Stimulated activated CD4-positive, alpha-beta T cell treated with anti-CD3 and anti-CD28 coated beads, TNF-alpha, amount 100 ng/mL, for 24 hours (primary cell): ENCODE measurements around the gene ANO6.
"Not testable (repeated sequence)": the region's sequence is repeated elsewhere in the genome, so short reads cannot be mapped to it uniquely, and the experiment has no call there.

Source experiments
- DNase-seq, 3 experiments: peaks; one replicate each; pipeline ENCODE4 v3.0.0-alpha.2; 2020; ENCODE audit warnings: low read depth in 3 of 3

The ANO6 gene

GRCh38 chr12:45215419-45216229, at the start of gene ANO6:
Gene ANO6 (plus strand): TSS chr12:45216095. CDS start chr12:45216322, 227 bp downstream.
- DNase-seq = peak; percentile 71 to 80 (median 75)

- DNase-seq = no peak
Measured at GRCh38 chr12:45168976-45169375, 46.9 kb upstream of the ANO6 start.

GRCh38 chr12:45170456-45171042, 45.3 kb upstream of the ANO6 start:
- DNase-seq = peak; percentile 71 to 80 (median 75)

- not testable (repeated sequence) for DNase-seq
Measured at GRCh38 chr12:45173293-45173692, 42.6 kb upstream of the ANO6 start.

- DNase-seq = no peak
Measured at GRCh38 chr12:45174595-45174994, 41.3 kb upstream of the ANO6 start.

- DNase-seq = no peak
Measured at GRCh38 chr12:45178771-45179170, 37.1 kb upstream of the ANO6 start.

GRCh38 chr12:45182511-45182910, 33.4 kb upstream of the ANO6 start:
- no peak for DNase-seq

GRCh38 chr12:45183246-45183645, 32.6 kb upstream of the ANO6 start:
- no peak for DNase-seq

- no peak for DNase-seq
Measured at GRCh38 chr12:45184147-45184963, 31.5 kb upstream of the ANO6 start.

GRCh38 chr12:45186762-45187161, 29.1 kb upstream of the ANO6 start:
- no peak for DNase-seq

GRCh38 chr12:45189766-45190403, 26.0 kb upstream of the ANO6 start:
- DNase-seq = no peak

GRCh38 chr12:45191239-45191638, 24.7 kb upstream of the ANO6 start:
- DNase-seq = no peak

GRCh38 chr12:45192707-45193106, 23.2 kb upstream of the ANO6 start:
- no peak for DNase-seq

- DNase-seq = no peak
Measured at GRCh38 chr12:45200491-45201043, 15.3 kb upstream of the ANO6 start.

- DNase-seq = no peak
Measured at GRCh38 chr12:45203767-45204166, 12.1 kb upstream of the ANO6 start.

GRCh38 chr12:45204757-45205156, 11.1 kb upstream of the ANO6 start:
- no peak for DNase-seq

GRCh38 chr12:45205165-45205825, 10.6 kb upstream of the ANO6 start:
- no peak for DNase-seq

GRCh38 chr12:45208604-45209487, 7.0 kb upstream of the ANO6 start:
- DNase-seq = no peak

GRCh38 chr12:45209784-45210183, 6.1 kb upstream of the ANO6 start:
- no peak for DNase-seq

GRCh38 chr12:45212064-45212463, 3.8 kb upstream of the ANO6 start:
- DNase-seq = no peak
